ENCODE measurements around the gene STARD13. TPM values are rescaled to one million over a fixed set of nuclear protein-coding genes. Genes with fewer than 3 reads are reported as not detected.

The STARD13 gene
- polyA plus RNA-seq, 1 donor (not counting 4 experiments of a cell fraction or from before 2014, with no cell fraction given): 11.9 TPM

- H4K20me1 ChIP-seq (ENCODE audit: control insufficient read depth, extremely low read depth, insufficient read depth, low read length): no peaks in the 10 kb centered on the region
- H3K79me2 ChIP-seq (ENCODE audit: control insufficient read depth, insufficient read depth, low read length): no peaks in the 10 kb centered on the region
- TF ChIP-seq EZH2 (IDR thresholded peaks at IDR 0.05; ENCODE audit: low read length): no peak
- no peak overlapping the region for H2AFZ ChIP-seq (ENCODE audit: control insufficient read depth, low read length)
- dilution Hi-C loops (cut with MboI; ENCODE audit: extremely low pct_ligation_motif_present, low sequenced_read_pairs): no loop called here
- H3K27me3 ChIP-seq (ENCODE audit: control insufficient read depth, extremely low read depth, insufficient read depth, low read length): no peaks in the 10 kb centered on the region
- peaks cover 0 to 9% of the 10 kb centered on the region in 2 experiments for H3K36me3 ChIP-seq (ENCODE audit: control insufficient read depth in 2 of 2, extremely low read depth in 1 of 2, insufficient read depth in 2 of 2, low read length in 2 of 2)
- no peak overlapping the region for H3K27ac ChIP-seq (ENCODE audit: control insufficient read depth, insufficient read depth, low read length)
- no peaks in the 10 kb centered on the region for H3K9me1 ChIP-seq (ENCODE audit: control insufficient read depth, extremely low read depth, insufficient read depth, low read length)
- H3K4me1 ChIP-seq (ENCODE audit: control insufficient read depth, extremely low read depth, insufficient read depth, low read length): peaks cover 6% of the 10 kb centered on the region
- no peak for DNase-seq (ENCODE audit: low read depth, low spot score)
- no peak overlapping the region for H3K4me3 ChIP-seq (ENCODE audit: control insufficient read depth in 2 of 3, extremely low read depth in 1 of 3, insufficient read depth in 2 of 3, low read depth in 1 of 3, low read length in 3 of 3)
- no peak overlapping the region for H3K9ac ChIP-seq (ENCODE audit: control insufficient read depth, extremely low read depth, insufficient read depth, low read length)
- H3K4me2 ChIP-seq (ENCODE audit: control insufficient read depth, extremely low read depth, insufficient read depth, low read depth, low read length): no peak overlapping the region
- FAIRE-seq: no peak
- no peaks in the 10 kb centered on the region for H3K9me3 ChIP-seq (ENCODE audit: control insufficient read depth, low read depth, low read length)
These were observed 101.0 kb downstream of the STARD13 start for GRCh38 chr13:33184530-33184929.

- H3K36me3 ChIP-seq (ENCODE audit: control insufficient read depth in 2 of 2, extremely low read depth in 1 of 2, insufficient read depth in 2 of 2, low read length in 2 of 2): peaks cover 0 to 10% of the 10 kb centered on the region in 2 experiments
- no peaks in the 10 kb centered on the region for H3K27me3 ChIP-seq (ENCODE audit: control insufficient read depth, extremely low read depth, insufficient read depth, low read length)
- H3K27ac ChIP-seq (ENCODE audit: control insufficient read depth, insufficient read depth, low read length): no peak overlapping the region
- TF ChIP-seq EZH2 (IDR thresholded peaks at IDR 0.05; ENCODE audit: low read length): no peak
- no peak for TF ChIP-seq CTCF (optimal IDR thresholded peaks at IDR 0.05 in 1 of 3, IDR thresholded peaks at IDR 0.05 in 1 of 3, conservative IDR thresholded peaks at IDR 0.05 in 1 of 3; ENCODE audit: extremely low read depth in 1 of 3, insufficient read depth in 2 of 3, low read length in 3 of 3)
- dilution Hi-C loops (cut with MboI; ENCODE audit: extremely low pct_ligation_motif_present, low sequenced_read_pairs): no loop called here
- FAIRE-seq (no peak), DNase-seq (ENCODE audit: low read depth, low spot score) (no peak)
- no peaks in the 10 kb centered on the region for H3K79me2 ChIP-seq (ENCODE audit: control insufficient read depth, insufficient read depth, low read length)
- H3K4me2 ChIP-seq (ENCODE audit: control insufficient read depth, extremely low read depth, insufficient read depth, low read depth, low read length): no peak overlapping the region
- no peak overlapping the region for H3K4me3 ChIP-seq (ENCODE audit: control insufficient read depth in 2 of 3, extremely low read depth in 1 of 3, insufficient read depth in 2 of 3, low read depth in 1 of 3, low read length in 3 of 3)
- no peaks in the 10 kb centered on the region for H3K9me1 ChIP-seq (ENCODE audit: control insufficient read depth, extremely low read depth, insufficient read depth, low read length)
- H4K20me1 ChIP-seq (ENCODE audit: control insufficient read depth, extremely low read depth, insufficient read depth, low read length): no peaks in the 10 kb centered on the region
- H2AFZ ChIP-seq (ENCODE audit: control insufficient read depth, low read length): no peak overlapping the region
- H3K4me1 ChIP-seq (ENCODE audit: control insufficient read depth, extremely low read depth, insufficient read depth, low read length): peaks cover 6% of the 10 kb centered on the region
- no peaks in the 10 kb centered on the region for H3K9me3 ChIP-seq (ENCODE audit: control insufficient read depth, low read depth, low read length)
- H3K9ac ChIP-seq (ENCODE audit: control insufficient read depth, extremely low read depth, insufficient read depth, low read length): no peak overlapping the region
These were observed 101.5 kb downstream of the STARD13 start for GRCh38 chr13:33184112-33184490.

GRCh38 chr13:33183431-33184111 is 102.0 kb downstream of the STARD13 start:
- Histone ChIP-seq H3K4me2 (ENCODE audit: control insufficient read depth, extremely low read depth, insufficient read depth, low read depth, low read length) (no peak overlapping the region), H3K27ac (ENCODE audit: control insufficient read depth, insufficient read depth, low read length) (no peak overlapping the region)

More at GRCh38 chr13:33183431-33184111, 102.0 kb downstream of the STARD13 start:
- no peaks in the 10 kb centered on the region for H4K20me1 ChIP-seq (ENCODE audit: control insufficient read depth, extremely low read depth, insufficient read depth, low read length)
- H3K4me1 ChIP-seq (ENCODE audit: control insufficient read depth, extremely low read depth, insufficient read depth, low read length): peaks cover 6% of the 10 kb centered on the region
- no peak overlapping the region for H3K9ac ChIP-seq (ENCODE audit: control insufficient read depth, extremely low read depth, insufficient read depth, low read length)
- H2AFZ ChIP-seq (ENCODE audit: control insufficient read depth, low read length): no peak overlapping the region
- H3K4me3 ChIP-seq (ENCODE audit: control insufficient read depth in 2 of 3, extremely low read depth in 1 of 3, insufficient read depth in 2 of 3, low read depth in 1 of 3, low read length in 3 of 3): no peak overlapping the region
- H3K9me1 ChIP-seq (ENCODE audit: control insufficient read depth, extremely low read depth, insufficient read depth, low read length): no peaks in the 10 kb centered on the region
- no peaks in the 10 kb centered on the region for H3K79me2 ChIP-seq (ENCODE audit: control insufficient read depth, insufficient read depth, low read length)
- H3K36me3 ChIP-seq (ENCODE audit: control insufficient read depth in 2 of 2, extremely low read depth in 1 of 2, insufficient read depth in 2 of 2, low read length in 2 of 2): peaks cover 0 to 10% of the 10 kb centered on the region in 2 experiments
- no peaks in the 10 kb centered on the region for H3K27me3 ChIP-seq (ENCODE audit: control insufficient read depth, extremely low read depth, insufficient read depth, low read length)
- FAIRE-seq (no peak), DNase-seq (ENCODE audit: low read depth, low spot score) (no peak)
- dilution Hi-C loops (cut with MboI; ENCODE audit: extremely low pct_ligation_motif_present, low sequenced_read_pairs): no loop called here
- no peaks in the 10 kb centered on the region for H3K9me3 ChIP-seq (ENCODE audit: control insufficient read depth, low read depth, low read length)
- TF ChIP-seq EZH2 (IDR thresholded peaks at IDR 0.05; ENCODE audit: low read length) (no peak), CTCF (optimal IDR thresholded peaks at IDR 0.05 in 1 of 3, IDR thresholded peaks at IDR 0.05 in 1 of 3, conservative IDR thresholded peaks at IDR 0.05 in 1 of 3; ENCODE audit: extremely low read depth in 1 of 3, insufficient read depth in 2 of 3, low read length in 3 of 3) (no peak)
